K562 (cell line): ENCODE measurements around the gene HAUS3.

Source experiments
- KLF6 ChIP-seq: fragments of 250-450 bp; sonication (Bioruptor Pico); IDR thresholded peaks from 2 replicates; pipeline ENCODE4 v1.4.0; 2020; ENCODE audit warnings: mild to moderate bottlenecking, moderate library complexity, borderline replicate concordance
- POLR2G ChIP-seq: fragments of 200-400 bp; formaldehyde crosslinking; IDR thresholded peaks from 2 replicates; pipeline ENCODE4 v1.6.1; 2017; ENCODE audit warnings: low read depth, mild to moderate bottlenecking, antibody characterized with exemption, low read length, moderate library complexity
- TAF1 ChIP-seq: IDR thresholded peaks from 2 replicates; pipeline ENCODE4 v1.6.1; 2011; ENCODE audit warnings: mild to moderate bottlenecking, low read length, moderate library complexity; ENCODE audit not compliant: insufficient read depth, control insufficient read depth, severe bottlenecking; ENCODE audit errors: extremely low read depth

GRCh38 chr4:2256781-2257191 lies 14.9 kb upstream of the HAUS3 start:
- TF ChIP-seq TAF1 (no peak), KLF6 (no peak), POLR2G (no peak)
